ENCODE data around the gene RAB9A. TPM values are rescaled to one million over a fixed set of nuclear protein-coding genes. Genes with fewer than 3 reads are reported as not detected.
"Not testable (repeated sequence)": the region's sequence is repeated elsewhere in the genome, so short reads cannot be mapped to it uniquely, and the experiment has no call there.

Gene RAB9A, protein sequence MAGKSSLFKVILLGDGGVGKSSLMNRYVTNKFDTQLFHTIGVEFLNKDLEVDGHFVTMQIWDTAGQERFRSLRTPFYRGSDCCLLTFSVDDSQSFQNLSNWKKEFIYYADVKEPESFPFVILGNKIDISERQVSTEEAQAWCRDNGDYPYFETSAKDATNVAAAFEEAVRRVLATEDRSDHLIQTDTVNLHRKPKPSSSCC
- 10 to 100 TPM; 22.9 to 29.3 (median 25.4) TPM for polyA plus RNA-seq (ENCODE audit: insufficient read length in 3 of 3)
- long read RNA-seq, donor 1, transcript RAB9A-202 (3 exons, 2,039 nt), result major isoform, 5 of 7 reads
- long read RNA-seq, donor 1, partial matches to known transcripts, result 0 of 7 reads
- long read RNA-seq, donor 1, other reads (novel, unspliced or antisense), result 0 of 7 reads
- long read RNA-seq, donor 2, transcript RAB9A-202 (3 exons, 2,039 nt), result major isoform, 8 of 9 reads
- long read RNA-seq, donor 2, partial matches to known transcripts, result 0 of 9 reads
- long read RNA-seq, donor 2, other reads (novel, unspliced or antisense), result 0 of 9 reads
- long read RNA-seq, donor 3, transcript RAB9A-203 (2 exons, 737 nt), result major isoform, 6 of 28 reads
- long read RNA-seq, donor 3, partial matches to known transcripts, result 16 of 28 reads
- long read RNA-seq, donor 3, other reads (novel, unspliced or antisense), result 0 of 28 reads
- long read RNA-seq, donor 4, transcript RAB9A-203 (2 exons, 737 nt), result minor isoform, 5 of 14 reads
- long read RNA-seq, donor 4, transcript RAB9A-202 (3 exons, 2,039 nt), result major isoform, 9 of 14 reads
- long read RNA-seq, donor 4, partial matches to known transcripts, result 0 of 14 reads
- long read RNA-seq, donor 4, other reads (novel, unspliced or antisense), result 0 of 14 reads
- long read RNA-seq, donor 5, transcript RAB9A-203 (2 exons, 737 nt), result minor isoform, 9 of 28 reads
- long read RNA-seq, donor 5, transcript RAB9A-202 (3 exons, 2,039 nt), result major isoform, 18 of 28 reads
- long read RNA-seq, donor 5, partial matches to known transcripts, result 0 of 28 reads
- long read RNA-seq, donor 5, other reads (novel, unspliced or antisense), result 0 of 28 reads
- long read RNA-seq, donor 6, transcript RAB9A-202 (3 exons, 2,039 nt), result major isoform, 10 of 14 reads
- long read RNA-seq, donor 6, partial matches to known transcripts, result 0 of 14 reads
- long read RNA-seq, donor 6, other reads (novel, unspliced or antisense), result 0 of 14 reads
- long read RNA-seq, donor 7, transcript RAB9A-203 (2 exons, 737 nt), result minor isoform, 5 of 12 reads
- long read RNA-seq, donor 7, transcript RAB9A-202 (3 exons, 2,039 nt), result major isoform, 7 of 12 reads
- long read RNA-seq, donor 7, partial matches to known transcripts, result 0 of 12 reads
- long read RNA-seq, donor 7, other reads (novel, unspliced or antisense), result 0 of 12 reads
- long read RNA-seq, donor 8, transcript RAB9A-203 (2 exons, 737 nt), result major isoform, 11 of 21 reads
- long read RNA-seq, donor 8, transcript RAB9A-202 (3 exons, 2,039 nt), result minor isoform, 10 of 21 reads
- long read RNA-seq, donor 8, partial matches to known transcripts, result 0 of 21 reads
- long read RNA-seq, donor 8, other reads (novel, unspliced or antisense), result 0 of 21 reads
- long read RNA-seq, donor 9, partial matches to known transcripts, result 11 of 17 reads
- long read RNA-seq, donor 9, other reads (novel, unspliced or antisense), result 0 of 17 reads
- long read RNA-seq, donor 10, transcript RAB9A-202 (3 exons, 2,039 nt), result major isoform, 12 of 15 reads
- long read RNA-seq, donor 10, partial matches to known transcripts, result 0 of 15 reads
- long read RNA-seq, donor 10, other reads (novel, unspliced or antisense), result 0 of 15 reads
- long read RNA-seq, donor 11, transcript RAB9A-203 (2 exons, 737 nt), result major isoform, 5 of 9 reads
- long read RNA-seq, donor 11, partial matches to known transcripts, result 0 of 9 reads
- long read RNA-seq, donor 11, other reads (novel, unspliced or antisense), result 0 of 9 reads
- long read RNA-seq, donor 12, partial matches to known transcripts, result 0 of 3 reads
- long read RNA-seq, donor 12, other reads (novel, unspliced or antisense), result 0 of 3 reads
- long read RNA-seq, donor 13, transcript RAB9A-203 (2 exons, 737 nt), result minor isoform, 5 of 51 reads
- long read RNA-seq, donor 13, transcript RAB9A-202 (3 exons, 2,039 nt), result major isoform, 16 of 51 reads
- long read RNA-seq, donor 13, partial matches to known transcripts, result 29 of 51 reads
- long read RNA-seq, donor 13, other reads (novel, unspliced or antisense), result 0 of 51 reads
- long read RNA-seq, donor 14, transcript RAB9A-202 (3 exons, 2,039 nt), result major isoform, 6 of 11 reads
- long read RNA-seq, donor 14, transcript RAB9A-203 (2 exons, 737 nt), result minor isoform, 5 of 11 reads
- long read RNA-seq, donor 14, partial matches to known transcripts, result 0 of 11 reads
- long read RNA-seq, donor 14, other reads (novel, unspliced or antisense), result 0 of 11 reads
- long read RNA-seq, donor 15, partial matches to known transcripts, result 0 of 3 reads
- long read RNA-seq, donor 15, other reads (novel, unspliced or antisense), result 0 of 3 reads
- long read RNA-seq, donor 16, transcript RAB9A-202 (3 exons, 2,039 nt), result major isoform, 12 of 24 reads
- long read RNA-seq, donor 16, transcript RAB9A-203 (2 exons, 737 nt), result minor isoform, 6 of 24 reads
- long read RNA-seq, donor 16, partial matches to known transcripts, result 5 of 24 reads
- long read RNA-seq, donor 16, other reads (novel, unspliced or antisense), result 0 of 24 reads

DNA sequence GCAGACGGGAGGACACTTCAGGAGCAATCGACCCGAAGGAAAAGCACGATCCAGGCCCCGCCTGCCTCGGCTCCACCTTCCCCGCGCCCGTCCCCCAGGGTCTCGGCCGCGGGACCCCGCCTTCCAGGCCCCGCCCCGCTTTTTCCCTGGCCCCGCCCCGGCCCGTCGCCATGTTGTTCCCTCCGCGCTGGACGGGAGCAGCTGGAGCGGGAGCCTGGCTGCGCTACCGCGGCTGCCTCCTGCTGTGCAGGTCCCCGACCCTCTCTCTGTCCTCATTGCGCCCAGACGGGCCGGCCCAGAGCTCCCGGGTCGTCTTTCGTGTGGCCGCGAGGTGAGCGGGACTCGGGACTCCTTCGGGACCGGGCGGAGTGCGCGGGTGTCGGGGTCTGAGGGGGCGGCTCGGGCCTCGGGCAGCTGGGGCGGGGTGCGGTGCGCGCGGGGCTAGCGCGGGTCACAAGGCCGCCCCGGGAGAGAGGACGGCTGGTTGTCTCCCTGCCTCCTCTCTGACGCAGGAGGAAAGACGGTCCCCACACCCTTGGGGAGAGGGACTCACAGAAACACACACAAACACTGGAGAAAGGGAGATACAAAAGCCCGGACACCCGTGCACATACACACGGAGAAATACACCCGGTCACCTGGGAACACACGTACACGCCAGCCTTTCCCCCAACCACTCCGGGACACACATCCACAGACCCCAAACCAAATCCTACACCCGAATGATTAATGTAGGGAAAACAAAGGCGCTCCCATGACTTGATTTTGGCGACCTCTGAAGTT is at the start of gene RAB9A:
Gene RAB9A (plus strand): TSS at position 171 of the 783 bp plus-strand sequence. CDS start 19,619 bp downstream, outside the sequence.
- DNase-seq (ENCODE audit: extremely low read depth in 1 of 11, low read depth in 9 of 11, low spot score in 4 of 11), result peak in 10 of 11 donors; percentile 33 to 75 (median 64)

DNA sequence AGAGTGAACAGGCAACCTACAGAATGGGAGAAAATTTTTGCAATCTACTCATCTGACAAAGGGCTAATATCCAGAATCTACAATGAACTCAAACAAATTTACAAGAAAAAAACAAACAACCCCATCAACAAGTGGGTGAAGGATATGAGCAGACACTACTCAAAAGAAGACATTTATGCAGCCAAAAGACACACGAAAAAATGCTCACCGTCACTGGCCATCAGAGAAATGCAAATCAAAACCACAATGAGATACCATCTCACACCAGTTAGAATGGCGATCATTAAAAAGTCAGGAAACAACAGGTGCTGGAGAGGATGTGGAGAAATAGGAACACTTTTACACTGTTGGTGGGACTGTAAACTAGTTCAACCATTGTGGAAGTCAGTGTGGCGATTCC is 47.2 kb upstream of the RAB9A start:
- not testable (repeated sequence) for DNase-seq (ENCODE audit: extremely low read depth in 1 of 11, low read depth in 9 of 11, low spot score in 4 of 11)

DNA sequence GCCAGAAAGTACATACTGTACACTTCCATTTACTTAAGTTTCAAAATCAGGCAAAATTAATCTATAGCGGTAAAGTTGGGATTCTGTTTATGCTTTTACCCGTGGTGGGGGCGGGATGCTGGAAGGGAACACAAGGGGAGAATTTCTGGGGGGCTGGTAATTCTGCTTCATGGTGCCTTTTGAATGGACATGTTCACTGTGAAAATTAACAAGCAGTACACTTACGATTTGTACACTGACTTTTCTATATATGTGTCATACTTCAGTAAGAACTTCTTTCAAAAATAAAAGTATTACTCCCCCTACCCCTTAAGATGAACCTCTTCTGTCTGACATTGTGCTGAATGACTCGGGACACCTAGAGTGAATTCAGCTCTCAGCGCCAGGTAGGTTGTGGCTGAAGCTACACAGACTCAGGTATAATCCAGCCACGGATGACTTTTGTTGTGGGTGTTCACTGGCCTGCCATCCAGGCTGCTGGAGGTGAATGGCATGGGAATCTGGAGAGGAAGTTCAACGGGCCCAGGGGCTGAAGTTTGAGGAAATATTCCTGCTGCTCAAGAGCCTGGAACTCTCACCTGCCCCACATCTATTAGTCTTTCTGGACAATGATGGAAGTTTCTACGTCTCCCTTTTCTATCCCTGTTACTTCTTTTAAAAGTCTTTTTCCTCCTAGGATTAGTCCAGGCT is 43.3 kb upstream of the RAB9A start:
- no peak for DNase-seq (ENCODE audit: extremely low read depth in 1 of 11, low read depth in 9 of 11, low spot score in 4 of 11)

DNA sequence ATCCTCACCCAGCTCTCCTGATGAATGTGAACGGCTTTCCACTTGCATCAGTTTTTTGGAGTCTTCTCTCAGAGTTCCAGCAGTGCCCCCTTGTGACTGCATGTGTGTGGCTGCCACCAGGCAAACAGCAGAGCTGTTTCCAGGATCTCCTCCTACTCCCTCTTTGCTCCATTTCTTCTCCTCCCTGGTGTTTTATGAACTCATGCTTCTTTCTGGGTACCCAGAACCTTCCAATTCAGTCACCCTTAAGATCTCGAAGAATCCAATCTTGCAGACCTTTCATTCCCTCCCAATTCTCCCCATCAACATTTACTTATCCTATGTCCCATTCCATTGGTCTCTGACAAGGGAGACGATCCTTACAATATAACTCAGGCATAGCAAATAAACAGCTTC is 42.8 kb upstream of the RAB9A start:
- DNase-seq (ENCODE audit: extremely low read depth in 1 of 11, low read depth in 9 of 11, low spot score in 4 of 11), result peak in 2 of 11 donors; percentile 50 to 63

DNA sequence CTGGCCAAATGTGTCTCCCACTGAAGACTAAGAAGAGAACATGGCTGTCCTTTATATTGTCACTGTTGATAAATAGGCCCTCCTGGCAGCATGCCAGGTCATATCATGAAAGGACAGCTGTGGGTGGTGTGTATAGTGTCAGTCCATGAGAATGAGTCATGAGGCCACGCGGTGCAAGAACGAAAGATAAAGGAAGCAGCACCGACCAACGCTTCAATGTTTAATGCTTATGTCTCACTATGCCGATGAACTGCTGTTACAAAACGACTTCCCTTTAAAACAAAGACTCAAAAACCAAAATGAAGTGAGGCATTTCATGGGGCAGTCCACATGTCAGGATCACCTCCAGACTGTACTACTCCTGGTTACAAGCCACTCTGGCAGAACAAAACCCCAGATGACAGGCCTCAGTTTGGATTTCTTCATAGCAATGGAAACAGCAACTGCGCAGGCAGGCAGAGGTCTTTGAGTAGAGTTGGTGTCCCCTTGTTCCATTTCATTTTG is 41.2 kb upstream of the RAB9A start:
- DNase-seq (ENCODE audit: extremely low read depth in 1 of 11, low read depth in 9 of 11, low spot score in 4 of 11), result no peak

DNA sequence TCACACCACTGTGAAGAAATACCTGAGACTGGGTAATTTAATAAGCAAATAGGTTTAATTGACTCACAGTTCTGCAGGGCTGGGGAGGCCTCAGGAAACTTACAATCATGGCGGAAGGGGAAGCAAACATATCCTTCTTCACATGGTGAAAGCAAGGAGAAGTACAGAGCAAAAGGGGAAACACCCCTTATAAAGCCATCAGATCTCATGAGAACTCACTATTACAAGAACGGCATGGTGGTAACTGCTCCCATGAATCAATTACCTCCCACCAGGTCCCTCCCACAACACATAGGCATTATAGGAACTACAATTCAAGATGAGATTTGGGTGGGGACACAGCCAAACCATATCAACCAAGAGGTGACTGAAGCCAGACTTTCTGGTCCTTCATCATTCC is 40.6 kb upstream of the RAB9A start:
- not testable (repeated sequence) for DNase-seq (ENCODE audit: extremely low read depth in 1 of 11, low read depth in 9 of 11, low spot score in 4 of 11)

DNA sequence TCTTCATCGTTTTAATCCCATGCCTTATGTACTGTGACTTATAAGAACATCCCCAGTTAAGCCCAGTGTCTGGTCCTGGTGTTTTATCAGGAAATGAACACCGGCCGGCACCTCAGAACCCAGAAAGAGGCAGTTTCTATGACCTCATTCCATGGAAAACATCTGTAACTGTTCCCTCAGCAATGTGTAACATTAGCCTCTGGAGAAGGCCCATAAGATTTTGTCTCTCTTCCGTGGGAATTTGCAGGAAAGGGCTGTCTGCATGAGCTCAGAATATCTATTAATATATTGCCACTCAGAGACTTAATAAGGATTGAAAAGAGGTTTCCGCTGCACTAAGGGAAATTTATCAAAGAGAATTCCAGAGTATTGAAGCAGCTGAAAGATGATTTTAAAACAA is 39.1 kb upstream of the RAB9A start:
- DNase-seq (ENCODE audit: extremely low read depth in 1 of 11, low read depth in 9 of 11, low spot score in 4 of 11), result no peak

DNA sequence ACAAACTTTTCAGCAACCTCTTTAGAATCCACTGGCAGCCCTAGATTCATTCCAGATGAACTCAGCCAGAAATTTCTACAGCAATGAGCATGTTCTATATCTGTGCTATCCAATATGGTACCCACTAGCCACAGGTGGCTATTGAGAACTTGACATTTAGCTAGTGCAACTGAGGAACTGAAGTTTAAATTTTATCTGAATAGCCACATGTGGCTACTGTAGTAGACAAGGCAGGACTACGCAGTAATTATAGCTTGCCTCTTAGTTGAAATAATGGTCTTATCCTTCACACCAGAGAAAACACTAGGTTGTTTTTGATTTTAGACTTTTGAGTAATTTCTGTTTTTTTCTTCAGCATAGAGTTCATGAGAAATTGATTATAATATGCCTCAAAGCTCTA is 38.6 kb upstream of the RAB9A start:
- DNase-seq (ENCODE audit: extremely low read depth in 1 of 11, low read depth in 9 of 11, low spot score in 4 of 11), result no peak

DNA sequence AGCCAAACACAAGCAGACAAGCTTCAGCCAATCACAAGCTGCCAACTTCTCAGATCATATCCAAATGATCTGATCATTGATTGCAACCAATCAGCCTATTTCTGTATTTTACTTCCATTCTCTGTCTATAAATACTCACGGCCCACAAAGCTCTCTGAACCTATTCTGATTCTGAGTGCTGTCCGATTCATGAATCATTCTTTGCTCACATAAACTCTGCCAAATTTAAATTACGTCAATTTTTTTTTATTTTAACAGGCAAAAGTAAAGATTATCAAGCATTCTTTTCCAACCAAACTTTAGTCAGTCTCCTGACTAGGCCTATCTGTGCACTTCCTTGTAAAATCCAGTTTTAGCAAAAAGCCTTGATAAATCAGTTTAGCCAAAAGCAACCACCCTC is 37.8 kb upstream of the RAB9A start:
- DNase-seq (ENCODE audit: extremely low read depth in 1 of 11, low read depth in 9 of 11, low spot score in 4 of 11), result no peak

DNA sequence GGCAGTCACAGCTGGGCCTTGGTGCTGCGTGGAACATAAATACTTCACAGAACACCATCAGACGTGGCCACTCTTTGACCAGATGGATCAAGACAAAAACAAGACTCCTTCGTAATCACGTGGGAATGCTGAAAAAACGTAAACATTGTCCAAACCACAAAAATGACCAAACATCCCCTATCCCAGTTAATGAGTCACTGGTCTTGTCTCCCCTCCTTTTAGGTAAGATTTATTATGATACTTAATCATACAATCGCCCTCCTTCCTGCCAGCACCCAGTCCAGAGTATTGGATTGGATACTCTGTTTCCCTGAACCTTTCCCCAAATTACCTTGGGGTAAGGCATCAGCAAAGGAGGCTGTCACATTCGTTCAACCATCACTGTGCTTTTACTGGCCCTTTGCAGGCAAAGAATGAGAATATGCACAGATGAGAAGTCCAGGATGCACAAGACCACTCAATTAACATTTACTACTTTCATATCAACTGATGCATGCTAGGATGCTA is 36.6 kb upstream of the RAB9A start:
- no peak for DNase-seq (ENCODE audit: extremely low read depth in 1 of 11, low read depth in 9 of 11, low spot score in 4 of 11)

DNA sequence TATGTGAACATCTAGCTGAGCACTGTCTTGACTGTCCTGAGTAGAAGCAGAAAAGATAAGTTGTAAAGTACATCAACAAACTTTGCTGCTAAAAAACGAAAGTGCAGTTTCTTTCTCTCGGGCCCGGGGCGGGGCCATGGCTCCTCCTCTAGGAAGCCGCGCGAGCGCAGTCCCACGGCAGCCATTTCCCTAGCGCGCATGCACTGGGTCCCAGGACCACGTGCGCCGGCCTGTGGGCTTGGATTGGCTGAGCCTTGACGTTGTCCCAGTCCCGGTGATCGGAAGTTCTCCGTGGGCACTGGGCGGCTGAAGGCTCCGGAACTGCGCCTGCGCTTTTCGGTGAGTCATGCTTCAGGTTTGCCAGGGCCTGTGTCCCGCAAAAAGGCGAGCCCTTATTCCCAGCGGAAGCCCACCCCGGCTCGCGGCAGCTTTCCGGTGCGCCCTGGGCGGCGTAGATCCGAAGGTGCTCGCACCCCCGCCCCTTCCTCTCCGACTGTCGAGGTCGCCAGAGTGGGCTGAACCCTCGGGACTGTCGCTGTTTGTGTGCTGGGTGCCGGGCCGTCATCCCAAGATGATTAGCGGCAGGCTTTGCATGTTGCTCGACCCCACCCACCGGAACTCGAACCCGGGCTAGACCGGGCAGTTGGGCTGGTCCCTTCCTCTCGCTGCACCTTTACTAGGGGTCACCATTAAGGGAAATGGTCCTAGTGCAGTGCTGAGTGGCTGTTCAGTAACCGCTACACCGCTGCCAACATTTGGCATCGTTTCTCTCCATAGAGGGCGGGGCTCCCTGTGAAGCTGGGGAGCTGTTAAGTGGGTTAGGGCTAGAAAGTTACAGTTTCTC is 35.9 kb upstream of the RAB9A start, which contains the start of gene TCEANC:
Gene TCEANC (plus strand): TSS at position 292 of the 844 bp plus-strand sequence. CDS start 9,368 bp downstream, outside the sequence.
- DNase-seq (ENCODE audit: extremely low read depth in 1 of 11, low read depth in 9 of 11, low spot score in 4 of 11), result peak; percentile 75 to 94 (median 90)

DNA sequence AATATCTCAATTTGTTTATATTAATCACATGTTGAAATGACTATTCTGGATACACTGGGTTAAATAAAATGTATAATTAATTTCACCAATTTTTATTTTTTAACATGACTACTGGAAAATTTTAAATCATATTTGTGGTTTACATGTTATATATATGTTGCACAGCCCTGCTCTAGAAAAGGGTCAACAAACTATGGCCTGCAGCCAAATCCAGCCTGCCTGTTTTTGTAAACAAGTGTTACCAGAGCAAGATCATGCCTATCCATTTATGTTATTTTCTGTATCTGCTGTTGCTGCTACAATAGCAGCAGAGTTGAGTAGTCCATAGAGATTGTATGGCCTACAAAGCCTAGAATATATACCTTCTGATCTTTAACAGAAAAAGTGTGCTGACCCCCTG is 34.8 kb upstream of the RAB9A start:
- no peak for DNase-seq (ENCODE audit: extremely low read depth in 1 of 11, low read depth in 9 of 11, low spot score in 4 of 11)

DNA sequence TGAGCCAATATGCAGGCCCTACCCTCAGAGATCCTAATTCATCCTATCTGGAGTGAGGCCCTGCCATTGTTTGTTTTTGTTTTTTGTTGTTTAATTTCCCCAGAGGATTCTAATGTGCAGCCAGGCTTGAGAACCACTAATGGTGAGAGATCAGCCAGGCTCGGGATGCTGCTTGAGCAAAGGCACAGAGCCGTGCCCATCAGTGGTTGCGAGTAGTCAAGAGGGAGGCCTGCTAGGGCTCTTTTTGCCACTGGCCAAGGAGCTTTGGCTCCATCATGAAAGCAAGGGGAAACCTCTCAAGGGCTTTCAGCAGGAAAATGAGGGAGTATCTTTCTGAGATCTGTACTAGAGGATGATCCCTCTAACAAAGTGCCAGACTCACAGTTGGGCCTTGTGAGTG is 33.3 kb upstream of the RAB9A start:
- no peak for DNase-seq (ENCODE audit: extremely low read depth in 1 of 11, low read depth in 9 of 11, low spot score in 4 of 11)

DNA sequence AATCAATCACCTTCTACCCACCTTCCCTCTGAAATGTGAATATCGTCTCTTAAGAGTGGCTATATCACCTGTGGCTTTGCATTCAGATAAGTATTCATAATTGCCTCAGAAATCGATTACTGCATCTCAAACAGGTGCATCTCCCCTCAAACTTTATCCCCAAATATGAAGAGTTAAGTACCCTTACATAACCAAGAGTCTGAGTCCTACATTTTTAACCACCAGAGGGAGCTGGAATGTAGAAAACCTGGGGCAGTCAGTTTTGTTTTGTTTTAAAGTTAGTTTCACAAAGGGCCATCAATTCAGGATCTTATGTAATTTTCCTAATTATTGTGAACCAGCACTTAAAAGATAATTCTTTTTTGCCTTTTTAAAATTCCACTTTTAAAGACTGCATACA is 30.3 kb upstream of the RAB9A start:
- no peak for DNase-seq (ENCODE audit: extremely low read depth in 1 of 11, low read depth in 9 of 11, low spot score in 4 of 11)
